ENCODE measurements around the gene NPY. TPM values are rescaled to one million over a fixed set of nuclear protein-coding genes. Genes with fewer than 3 reads are reported as not detected.

NPY gene
- total and polyA plus RNA-seq, 2 of the 4 experiments (the other 2 are of a cell fraction): not detected

DNA sequence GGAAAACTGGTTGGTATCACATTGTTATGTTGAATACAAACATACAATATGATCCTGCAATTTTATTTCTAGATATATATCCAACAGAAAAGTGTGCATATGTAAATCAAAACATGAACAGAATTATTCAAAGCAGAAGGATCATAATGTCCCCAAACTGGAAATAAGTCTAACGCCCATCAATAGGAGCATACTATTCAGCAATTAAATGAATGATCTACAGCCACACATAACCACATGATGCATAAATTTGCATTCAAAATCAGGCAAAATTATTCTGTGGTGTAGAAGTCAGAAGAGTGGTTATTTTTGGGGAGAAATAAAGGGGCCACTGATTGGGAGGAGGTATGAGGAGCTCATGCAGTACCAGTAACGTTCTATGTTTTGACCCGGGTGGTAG, 28.6 kb downstream of the NPY start:
- CTCF ChIA-PET: no interaction called here
- dilution Hi-C loops (cut with HindIII; ENCODE audit: low sequenced_read_pairs, unreplicated experiment) (no loop called here), in situ Hi-C loops (cut with MboI; ENCODE audit: low sequenced_read_pairs) (no loop called here), intact Hi-C loops (cut with micrococcal nuclease) (no loop called here)
- POLR2A ChIA-PET (ENCODE audit: unreplicated experiment): no interaction called here
- Histone ChIP-seq H4K5ac (ENCODE audit: low read depth, low read length) (no peak overlapping the region), H2AK5ac (ENCODE audit: low read depth, low read length) (no peak overlapping the region), H2BK120ac (ENCODE audit: low read depth, low read length) (no peak overlapping the region), H4K91ac (ENCODE audit: insufficient read depth, low read depth, low read length) (no peak overlapping the region), H3K27ac (ENCODE audit: insufficient read depth, low read length) (no peak overlapping the region), H2AFZ (replicated peaks; ENCODE audit: low read length, poor library complexity) (no peak overlapping the region), H4K20me1 (ENCODE audit: insufficient read depth, low read length) (no peaks in the 10 kb centered on the region), H3K79me1 (ENCODE audit: low read depth in 1 of 2, low read length in 2 of 2) (no peaks in the 10 kb centered on the region), H3K4me3 (ENCODE audit: insufficient read depth, low read depth, low read length) (no peak overlapping the region), H3K56ac (ENCODE audit: extremely low read depth, insufficient read depth, low read length) (no peak overlapping the region), H3K4ac (ENCODE audit: low read depth, low read length) (no peak overlapping the region), H3K4me2 (ENCODE audit: low read depth, low read length) (no peak overlapping the region), H2BK15ac (ENCODE audit: low read depth, low read length) (no peak overlapping the region), H3K9me3 (ENCODE audit: control insufficient read depth, insufficient read depth, low read length) (no peaks in the 10 kb centered on the region), H3K23ac (ENCODE audit: low read depth, low read length) (no peak overlapping the region), H4K8ac (ENCODE audit: low read depth in 2 of 2, low read length in 2 of 2) (no peak overlapping the region), H2BK5ac (ENCODE audit: low read depth, low read length, poor library complexity, severe bottlenecking) (no peak overlapping the region), H3K9me1 (ENCODE audit: insufficient read depth, low read length) (no peaks in the 10 kb centered on the region), H3K36me3 (ENCODE audit: control insufficient read depth, insufficient read depth, low read length) (no peaks in the 10 kb centered on the region), H3K18ac (ENCODE audit: low read depth, low read length) (no peak overlapping the region), H3K27me3 (ENCODE audit: control insufficient read depth, insufficient read depth, low read length) (no peaks in the 10 kb centered on the region), H2AK9ac (replicated peaks; ENCODE audit: low read depth, low read length, poor library complexity) (no peak overlapping the region), H3K4me1 (ENCODE audit: control insufficient read depth, insufficient read depth, low read length) (no peaks in the 10 kb centered on the region), H3K14ac (replicated peaks; ENCODE audit: low read depth, low read length) (no peak overlapping the region), H2BK20ac (ENCODE audit: low read depth, low read length) (no peak overlapping the region), H3K9ac (ENCODE audit: low read depth, low read length) (no peak overlapping the region)
- no TSS peak for BruUV-seq (replicated peaks)
- TF ChIP-seq POLR2A (IDR thresholded peaks at IDR 0.05; ENCODE audit: low read depth, low read length) (no peak), BHLHE40 (IDR thresholded peaks at IDR 0.05; ENCODE audit: low read depth, low read length) (no peak), RAD21 (IDR thresholded peaks at IDR 0.05; ENCODE audit: low read length) (no peak), USF2 (IDR thresholded peaks at IDR 0.05; ENCODE audit: low read depth, low read length) (no peak), RFX5 (IDR thresholded peaks at IDR 0.05; ENCODE audit: low read depth, low read length) (no peak), MXI1 (IDR thresholded peaks at IDR 0.05; ENCODE audit: borderline replicate concordance, low read depth, low read length) (no peak), FOS (IDR thresholded peaks at IDR 0.05; ENCODE audit: low read depth, low read length) (no peak), RCOR1 (IDR thresholded peaks at IDR 0.05; ENCODE audit: insufficient replicate concordance, low read length) (no peak)
- no CpG with 5 or more reads among the region's 3 CpGs for WGBS, 2 experiments (ENCODE audit: extremely low coverage in 2 of 2, insufficient read length in 1 of 2)
- DNase-seq: no peak
- no peak for ATAC-seq (ENCODE audit: low read depth)

All from IMR-90 (cell line).